ENCODE data around the gene FAM124A.

FAM124A gene

GRCh38 chr13:51291341-51291740 lies 69.1 kb downstream of the FAM124A start:
- no peak overlapping the region for H3K27ac ChIP-seq (ENCODE audit: low read length)

GRCh38 chr13:51292000-51292565 lies 69.9 kb downstream of the FAM124A start:
- no peak for TF ChIP-seq EZH2 (IDR thresholded peaks at IDR 0.05; ENCODE audit: borderline replicate concordance, low read depth, low read length, severe bottlenecking)
- no peak for TF ChIP-seq CTCF (IDR thresholded peaks at IDR 0.05; ENCODE audit: borderline replicate concordance, extremely low read depth, low read length, poor library complexity, severe bottlenecking)
- DNase-seq (no peak), ATAC-seq (ENCODE audit: insufficient read depth, low read depth) (no peak)
- Histone ChIP-seq H2AFZ (ENCODE audit: low read depth, low read length) (no peak overlapping the region), H3K4me2 (ENCODE audit: insufficient read depth, low read length) (no peak overlapping the region), H3K9ac (ENCODE audit: low read depth, low read length) (no peak overlapping the region), H3K36me3 (ENCODE audit: insufficient read depth, low read length) (no peaks in the 10 kb centered on the region), H4K20me1 (ENCODE audit: insufficient read depth, low read length) (no peaks in the 10 kb centered on the region), H3K27ac (ENCODE audit: low read length) (no peak overlapping the region), H3K27me3 (ENCODE audit: insufficient read depth, low read length, poor library complexity) (peaks cover 16% of the 10 kb centered on the region), H3K79me2 (ENCODE audit: insufficient read depth, low read length) (no peaks in the 10 kb centered on the region), H3K4me3 (ENCODE audit: low read depth in 1 of 2, low read length in 2 of 2) (no peak overlapping the region), H3K9me3 (ENCODE audit: insufficient read depth, low read length, severe bottlenecking) (no peaks in the 10 kb centered on the region), H3K4me1 (ENCODE audit: insufficient read depth, low read length) (no peaks in the 10 kb centered on the region)

More at GRCh38 chr13:51291341-51291740, 69.1 kb downstream of the FAM124A start:
- no peak overlapping the region for H3K9ac ChIP-seq (ENCODE audit: low read depth, low read length)
- H3K4me2 ChIP-seq (ENCODE audit: insufficient read depth, low read length) = no peak overlapping the region
- DNase-seq (no peak), ATAC-seq (ENCODE audit: insufficient read depth, low read depth) (no peak)
- H3K4me1 ChIP-seq (ENCODE audit: insufficient read depth, low read length) = peaks cover under 1% of the 10 kb centered on the region; the same call in 1 of the 2 replicates
- H3K4me3 ChIP-seq (ENCODE audit: low read depth in 1 of 2, low read length in 2 of 2) = no peak overlapping the region
- no peak overlapping the region for H2AFZ ChIP-seq (ENCODE audit: low read depth, low read length)
- no peaks in the 10 kb centered on the region for H3K9me3 ChIP-seq (ENCODE audit: insufficient read depth, low read length, severe bottlenecking)
- peaks cover 11% of the 10 kb centered on the region for H3K27me3 ChIP-seq (ENCODE audit: insufficient read depth, low read length, poor library complexity)
- H3K79me2 ChIP-seq (ENCODE audit: insufficient read depth, low read length) = no peaks in the 10 kb centered on the region
- no peak for TF ChIP-seq CTCF (IDR thresholded peaks at IDR 0.05; ENCODE audit: borderline replicate concordance, extremely low read depth, low read length, poor library complexity, severe bottlenecking)
- TF ChIP-seq EZH2 (IDR thresholded peaks at IDR 0.05; ENCODE audit: borderline replicate concordance, low read depth, low read length, severe bottlenecking) = no peak
- no peaks in the 10 kb centered on the region for H3K36me3 ChIP-seq (ENCODE audit: insufficient read depth, low read length)
- no peaks in the 10 kb centered on the region for H4K20me1 ChIP-seq (ENCODE audit: insufficient read depth, low read length)

- H3K4me3 ChIP-seq (ENCODE audit: low read depth in 1 of 2, low read length in 2 of 2) = no peak overlapping the region
- ATAC-seq (ENCODE audit: insufficient read depth, low read depth) (no peak), DNase-seq (no peak)
- no peaks in the 10 kb centered on the region for H4K20me1 ChIP-seq (ENCODE audit: insufficient read depth, low read length)
- no peaks in the 10 kb centered on the region for H3K9me3 ChIP-seq (ENCODE audit: insufficient read depth, low read length, severe bottlenecking)
- no peaks in the 10 kb centered on the region for H3K4me1 ChIP-seq (ENCODE audit: insufficient read depth, low read length)
- H2AFZ ChIP-seq (ENCODE audit: low read depth, low read length) = no peak overlapping the region
- H3K27ac ChIP-seq (ENCODE audit: low read length) = no peak overlapping the region
- peaks cover 5% of the 10 kb centered on the region for H3K27me3 ChIP-seq (ENCODE audit: insufficient read depth, low read length, poor library complexity)
- no peak overlapping the region for H3K4me2 ChIP-seq (ENCODE audit: insufficient read depth, low read length)
- no peaks in the 10 kb centered on the region for H3K79me2 ChIP-seq (ENCODE audit: insufficient read depth, low read length)
- no peak overlapping the region for H3K9ac ChIP-seq (ENCODE audit: low read depth, low read length)
- TF ChIP-seq CTCF (IDR thresholded peaks at IDR 0.05; ENCODE audit: borderline replicate concordance, extremely low read depth, low read length, poor library complexity, severe bottlenecking) (no peak), EZH2 (IDR thresholded peaks at IDR 0.05; ENCODE audit: borderline replicate concordance, low read depth, low read length, severe bottlenecking) (no peak)
- H3K36me3 ChIP-seq (ENCODE audit: insufficient read depth, low read length) = no peaks in the 10 kb centered on the region
These were observed 75.4 kb downstream of the FAM124A start for GRCh38 chr13:51297556-51297955.
